Hepatic stellate cell (primary cell): ENCODE results near the gene CASP6.
A peak's percentile ranks its signal among the peaks of the same experiment; 100 is the strongest.

Experiments
- DNase-seq: peaks from one replicate; pipeline ENCODE4 v3.0.0; 2011; ENCODE audit warnings: low spot score

Gene CASP6

DNA sequence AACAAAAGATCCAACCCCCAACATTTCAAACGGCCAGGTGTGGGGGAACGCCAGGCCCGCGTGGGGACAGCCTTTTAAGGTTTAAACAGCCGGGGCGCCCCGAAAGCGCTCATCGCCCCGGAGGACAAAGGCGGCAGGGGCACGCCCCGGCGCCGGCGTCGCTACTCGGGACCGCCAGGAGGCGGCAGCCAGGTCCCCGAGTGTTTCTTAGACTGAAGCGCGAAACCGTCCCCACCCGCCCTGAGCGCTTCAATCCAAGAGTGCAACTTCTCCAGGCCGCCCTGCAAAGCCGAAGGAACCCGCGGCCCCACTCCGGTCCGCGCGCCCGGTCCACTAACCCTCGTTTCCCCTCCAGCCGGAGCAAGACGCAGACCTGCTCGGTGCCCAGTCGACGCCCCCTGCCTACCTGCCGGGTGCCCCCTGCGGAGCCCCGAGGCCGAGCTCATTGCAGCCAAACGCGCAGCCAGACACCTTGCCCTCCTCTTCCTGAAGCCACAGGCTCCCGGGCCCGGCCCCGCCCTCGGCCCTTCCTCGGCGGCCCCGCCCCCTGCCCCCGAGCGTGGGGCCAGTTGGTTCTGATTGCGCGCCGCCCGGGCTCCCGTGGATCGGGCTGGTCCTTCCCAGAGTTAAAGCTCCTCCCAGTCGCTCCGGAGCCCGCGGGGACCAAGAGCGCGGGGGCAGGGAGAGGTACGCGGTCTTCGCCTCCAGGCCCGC, at the start of gene CASP6:
Gene CASP6 (minus strand): TSS at position 496 of the 714 bp plus-strand sequence. CDS start 50 bp downstream, at position 446.
- DNase-seq, result peak; percentile 74

DNA sequence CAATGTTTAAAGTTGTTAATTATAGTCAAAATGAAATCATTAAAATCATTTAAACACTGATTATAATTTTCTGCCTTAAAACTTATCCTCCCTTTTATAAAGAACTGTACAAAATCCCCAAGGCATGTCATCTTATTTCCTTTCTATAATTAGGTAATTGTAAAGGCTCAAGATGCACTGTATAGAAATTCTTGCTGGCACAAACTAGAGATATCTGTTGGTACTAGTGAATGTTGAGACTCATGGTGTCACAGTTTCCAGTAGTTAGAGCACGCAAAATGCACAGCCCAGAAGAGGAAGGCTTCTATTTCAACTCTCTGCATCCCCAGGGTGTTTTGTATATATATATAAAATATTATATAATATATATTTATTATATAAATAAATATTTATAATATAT, 49.3 kb upstream of the CASP6 start:
- DNase-seq, result no peak

DNA sequence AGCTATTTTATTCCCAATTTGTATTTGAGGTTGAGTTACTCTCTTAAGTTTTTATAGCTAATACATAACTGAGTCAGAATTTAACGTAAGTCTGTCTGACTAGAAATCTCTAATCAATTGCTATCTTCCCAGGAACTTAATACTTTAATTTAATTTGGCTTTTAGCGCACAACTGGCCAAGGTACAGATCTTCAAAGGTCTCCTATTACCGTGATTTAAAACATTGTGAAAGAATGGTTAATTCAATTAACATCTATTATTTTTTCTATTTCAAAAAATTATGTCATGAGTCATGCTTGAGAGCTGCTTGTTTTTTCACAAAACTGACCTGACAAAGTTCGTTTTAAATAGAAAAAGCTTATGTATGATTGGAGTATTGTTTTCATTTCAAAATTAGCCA, 48.6 kb upstream of the CASP6 start:
- DNase-seq, result no peak

- no peak for DNase-seq
Observed at GRCh38 chr4:109750652-109751244, 47.5 kb upstream of the CASP6 start.

- DNase-seq, result no peak
Observed at GRCh38 chr4:109749388-109750082, 46.3 kb upstream of the CASP6 start.

- no peak for DNase-seq
Observed at GRCh38 chr4:109748114-109748513, 44.9 kb upstream of the CASP6 start.

- no peak for DNase-seq
Observed at GRCh38 chr4:109746728-109747127, 43.5 kb upstream of the CASP6 start.

GRCh38 chr4:109745830-109746229, 42.6 kb upstream of the CASP6 start:
- DNase-seq, result no peak

DNA sequence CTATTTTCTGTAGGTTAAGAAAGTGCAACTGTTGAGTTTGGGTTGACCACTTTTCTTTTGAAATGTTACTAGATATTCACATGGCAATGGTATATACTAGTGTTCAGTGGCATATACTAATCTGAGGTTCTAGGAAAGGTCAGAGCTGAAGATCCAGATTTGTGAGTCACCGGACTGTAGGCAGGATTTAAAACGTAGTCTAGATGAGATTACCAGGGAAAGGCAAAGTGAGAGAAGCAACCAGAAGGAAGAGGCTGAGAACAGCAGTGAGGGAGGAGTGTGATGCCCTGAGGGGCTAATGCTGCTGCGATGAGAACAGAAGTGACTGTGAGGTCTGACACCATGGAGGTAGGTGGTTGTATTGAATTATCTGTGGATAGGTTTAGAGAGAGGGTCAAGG, 36.3 kb upstream of the CASP6 start:
- peak; percentile 11 for DNase-seq

DNA sequence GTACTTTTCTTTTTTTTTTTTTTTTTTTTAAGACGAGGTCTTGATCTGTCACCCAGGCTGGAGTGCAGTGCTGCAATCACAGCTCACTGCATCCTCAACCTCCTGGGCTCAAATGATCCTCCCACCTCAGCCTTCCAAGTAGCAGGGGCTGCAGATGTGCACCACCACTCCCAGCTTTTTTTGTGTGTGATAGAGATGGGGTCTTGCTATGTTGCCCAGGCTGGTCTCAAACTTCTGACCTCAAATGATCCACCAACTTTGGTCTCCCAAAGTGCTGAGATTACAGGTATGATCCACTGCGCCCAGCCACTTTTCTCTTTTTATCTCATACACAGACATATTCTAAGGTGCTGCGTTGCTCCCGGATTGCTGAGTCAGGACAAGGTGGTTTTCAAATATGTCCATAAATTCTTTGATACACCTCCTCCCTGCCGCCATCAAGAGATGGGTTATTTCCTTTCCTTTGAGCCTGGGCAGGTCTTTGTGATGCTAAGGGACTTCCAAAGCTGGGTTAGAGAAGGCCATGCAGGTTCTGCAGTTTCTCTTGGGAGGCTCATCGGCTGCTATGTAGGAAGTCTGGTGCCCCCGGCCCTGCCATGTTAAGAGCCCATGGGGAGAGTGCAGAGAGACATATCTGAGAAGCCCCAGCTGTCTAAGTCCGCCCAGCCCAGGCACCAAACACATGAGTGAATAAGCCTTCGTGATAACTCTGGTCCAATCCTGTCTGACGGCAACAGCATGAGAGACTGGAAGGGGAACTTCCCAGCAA, 35.0 kb upstream of the CASP6 start:
- no peak for DNase-seq

- no peak for DNase-seq
Observed at GRCh38 chr4:109735566-109736365, 32.5 kb upstream of the CASP6 start.

DNA sequence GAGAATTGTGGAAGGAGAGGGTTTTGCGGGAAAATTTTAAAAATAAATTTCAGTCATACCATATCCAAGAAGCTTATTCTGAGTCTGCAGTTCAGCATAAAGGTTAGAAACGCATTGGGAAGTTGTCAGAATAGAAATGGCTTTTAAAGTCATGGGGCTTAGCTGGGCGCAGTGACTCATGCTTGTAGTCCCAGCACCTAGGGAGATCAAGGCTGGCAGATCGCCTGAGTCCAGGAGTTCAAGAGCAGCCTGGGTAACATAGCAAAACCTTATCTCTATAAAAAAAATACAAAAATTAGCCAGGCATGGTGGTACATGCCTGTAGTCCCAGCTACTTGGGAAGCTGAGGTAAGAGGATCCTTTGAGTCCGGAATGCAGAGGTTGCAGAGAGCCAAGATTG, 30.5 kb upstream of the CASP6 start:
- no peak for DNase-seq

GRCh38 chr4:109730619-109731545, 27.6 kb upstream of the CASP6 start:
- no peak for DNase-seq

GRCh38 chr4:109729718-109730618, 26.7 kb upstream of the CASP6 start, which contains the start of gene PLA2G12A:
Gene PLA2G12A, minus strand, starts transcription at chr4:109730070. Its CDS starts 261 bp downstream, at chr4:109729809.
- DNase-seq, result peak; percentile 72

DNA sequence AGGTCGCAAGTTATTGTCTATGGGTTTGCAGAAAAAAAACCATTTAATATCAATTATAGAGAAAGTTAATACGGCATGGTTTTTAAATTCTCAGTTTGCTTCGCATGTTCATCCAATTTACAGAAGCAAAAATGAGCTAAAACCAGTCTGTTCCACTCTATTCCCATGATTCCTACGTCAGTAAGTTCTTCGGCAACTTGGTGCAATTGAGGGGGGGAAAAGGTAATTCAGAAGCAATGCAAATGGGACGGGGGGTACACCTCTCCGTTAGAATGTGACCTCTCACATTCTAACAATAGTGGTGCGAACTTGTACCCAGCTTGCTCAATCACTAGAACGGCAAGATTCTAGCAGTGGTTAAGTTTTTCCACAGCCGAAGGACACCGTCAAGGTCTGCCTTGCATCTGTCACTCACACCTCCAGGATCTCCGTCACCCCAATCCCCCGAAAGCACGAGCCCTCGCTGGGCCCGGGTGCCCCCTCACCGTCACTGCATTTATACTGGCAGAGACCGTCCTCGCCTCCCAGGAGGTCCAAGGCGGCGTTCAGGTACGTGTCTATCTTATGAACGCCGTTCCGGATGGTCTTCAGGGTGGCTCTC, 26.0 kb upstream of the CASP6 start:
- peak; percentile 6 for DNase-seq

GRCh38 chr4:109728385-109728784, 25.1 kb upstream of the CASP6 start:
- DNase-seq, result no peak

- no peak for DNase-seq
Observed at GRCh38 chr4:109723110-109723509, 19.9 kb upstream of the CASP6 start.

- no peak for DNase-seq
Observed at GRCh38 chr4:109722357-109722756, 19.1 kb upstream of the CASP6 start.

- DNase-seq, result peak; percentile 26
Observed at GRCh38 chr4:109721033-109721432, 17.8 kb upstream of the CASP6 start.
